Neuronal stem cell (in vitro differentiated cells): ENCODE data around the gene SLC22A16.
"Not testable (repeated sequence)": the region's sequence is repeated elsewhere in the genome, so short reads cannot be mapped to it uniquely, and the experiment has no call there.

Experiments used
- DNase-seq: peaks from one replicate; pipeline ENCODE4 v3.0.0-alpha.2; 2013; ENCODE audit warnings: low spot score
- H2AFZ ChIP-seq: one replicate; pipeline ENCODE4 v1.6.1; 2013; ENCODE audit warnings: mild to moderate bottlenecking, low read length, inconsistent platforms
- H2AK5ac ChIP-seq: 2 replicates; pipeline ENCODE4 v1.6.1; 2013; ENCODE audit warnings: low read depth, mild to moderate bottlenecking, inconsistent platforms, low read length, moderate library complexity, mixed read lengths
- H2BK120ac ChIP-seq: 2 replicates; pipeline ENCODE4 v1.6.1; 2013; ENCODE audit warnings: low read depth, mild to moderate bottlenecking, inconsistent platforms, low read length, moderate library complexity, mixed read lengths
- H2BK12ac ChIP-seq: one replicate; pipeline ENCODE4 v1.6.1; 2013; ENCODE audit warnings: low read length, inconsistent platforms
- H2BK15ac ChIP-seq: 2 replicates; pipeline ENCODE4 v1.6.1; 2013; ENCODE audit warnings: mild to moderate bottlenecking, low read length, inconsistent platforms, mixed read lengths
- H2BK5ac ChIP-seq: one replicate; pipeline ENCODE4 v1.6.1; 2013; ENCODE audit warnings: inconsistent platforms, mild to moderate bottlenecking, low read length, moderate library complexity
- H3K14ac ChIP-seq: one replicate; pipeline ENCODE4 v1.6.1; 2013; ENCODE audit warnings: low read length, inconsistent platforms
- H3K18ac ChIP-seq: 2 replicates; pipeline ENCODE4 v1.6.1; 2013; ENCODE audit warnings: low read length, inconsistent platforms
- H3K23ac ChIP-seq: 2 replicates; pipeline ENCODE4 v1.6.1; 2013; ENCODE audit warnings: low read depth, mild to moderate bottlenecking, mixed read lengths, low read length, inconsistent platforms; ENCODE audit not compliant: poor library complexity
- H3K27ac ChIP-seq: replicated peaks from 3 replicates; pipeline ENCODE4 v1.5.1; 2013; ENCODE audit warnings: low read length, inconsistent platforms
- H3K27me3 ChIP-seq, 3 experiments: 2 replicates each; pipeline ENCODE4 v1.6.1; 2013; ENCODE audit warnings: low read length in 3 of 3, mild to moderate bottlenecking in 2 of 3, inconsistent platforms in 1 of 3, low read depth in 1 of 3, mixed read lengths in 1 of 3, moderate library complexity in 1 of 3; ENCODE audit not compliant: control insufficient read depth in 3 of 3, insufficient read depth in 3 of 3
- H3K36me3 ChIP-seq, 2 donors: replicated peaks in 1 of 2; 2 replicates each; pipeline ENCODE4 v1.6.1; 2013; ENCODE audit warnings: low read length in 2 of 2; ENCODE audit not compliant: control insufficient read depth in 2 of 2, insufficient read depth in 2 of 2
- H3K4ac ChIP-seq: 2 replicates; pipeline ENCODE4 v1.6.1; 2013; ENCODE audit warnings: inconsistent platforms, mild to moderate bottlenecking, low read length, moderate library complexity
- H3K4me1 ChIP-seq, 2 donors: 1 replicate in 1 of 2; 2 replicates in 1 of 2; pipeline ENCODE4 v1.6.1; 2013; ENCODE audit warnings: low read length in 2 of 2, low read depth in 1 of 2; ENCODE audit not compliant: control insufficient read depth in 2 of 2, insufficient read depth in 1 of 2
- H3K4me2 ChIP-seq: one replicate; pipeline ENCODE4 v1.6.1; 2013; ENCODE audit warnings: mild to moderate bottlenecking, low read length, inconsistent platforms; ENCODE audit not compliant: insufficient read depth, poor library complexity, severe bottlenecking
- H3K4me3 ChIP-seq, 2 donors: 2 replicates each; pipeline ENCODE4 v1.5.1; 2013; ENCODE audit warnings: low read length in 2 of 2, mild to moderate bottlenecking in 2 of 2, inconsistent platforms in 1 of 2, moderate library complexity in 1 of 2
- H3K79me1 ChIP-seq: one replicate; pipeline ENCODE4 v1.6.1; 2013; ENCODE audit warnings: low read depth, mild to moderate bottlenecking, inconsistent platforms, low read length, moderate library complexity
- H3K9ac ChIP-seq: one replicate; pipeline ENCODE4 v1.6.1; 2013; ENCODE audit warnings: mild to moderate bottlenecking, low read depth, low read length, inconsistent platforms; ENCODE audit not compliant: poor library complexity
- H3K9me3 ChIP-seq, 2 donors: replicated peaks in 1 of 2; 2 replicates each; pipeline versions ENCODE3 to v1.6.1; 2013; ENCODE audit warnings: low read length in 2 of 2, mild to moderate bottlenecking in 2 of 2, inconsistent platforms in 1 of 2, low read depth in 1 of 2, mixed read lengths in 1 of 2, moderate library complexity in 1 of 2; ENCODE audit not compliant: control insufficient read depth in 2 of 2, insufficient read depth in 1 of 2
- H4K8ac ChIP-seq: one replicate; pipeline ENCODE4 v1.6.1; 2013; ENCODE audit warnings: low read depth, mild to moderate bottlenecking, inconsistent platforms, low read length, moderate library complexity
- H4K91ac ChIP-seq: one replicate; pipeline ENCODE4 v1.6.1; 2013; ENCODE audit warnings: low read length, low read depth, mild to moderate bottlenecking, inconsistent platforms; ENCODE audit not compliant: poor library complexity
- WGBS, 2 donors: extraction: QIAGEN DNeasy Blood & Tissue Kit; methylation state at CpG; one replicate each; pipeline ENCODE4 v1.1.7; 2013; ENCODE audit warnings: missing lambda C conversion rate in 2 of 2, mixed read lengths in 1 of 2; ENCODE audit not compliant: insufficient read length in 2 of 2, insufficient replicate concordance in 1 of 2; ENCODE audit errors: extremely low coverage in 2 of 2; 5-methylcytosine and 5-hydroxymethylcytosine counted together

The SLC22A16 gene

DNA sequence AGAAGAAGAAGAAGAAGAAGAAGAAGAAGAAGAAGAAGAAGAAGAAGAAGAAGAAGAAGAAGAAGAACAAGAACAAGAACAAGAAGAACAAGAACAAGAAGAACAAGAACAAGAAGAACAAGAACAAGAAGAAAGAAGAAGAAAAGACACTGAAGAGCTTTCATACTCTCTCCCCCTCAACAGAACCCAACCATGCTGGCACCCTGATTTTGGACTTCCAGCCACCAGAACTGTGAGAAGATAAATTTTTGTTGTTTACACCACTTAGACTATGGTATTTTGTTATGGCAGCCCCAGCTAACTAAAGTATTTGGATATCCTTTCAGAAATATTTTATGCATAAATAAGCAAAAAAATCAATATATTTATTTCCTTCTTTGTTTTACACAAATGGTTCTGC lies 36.1 kb upstream of the SLC22A16 start:
- not testable (repeated sequence) for H3K23ac ChIP-seq, H3K27ac ChIP-seq, H3K4me1 ChIP-seq, H2AFZ ChIP-seq, H3K14ac ChIP-seq, H2BK12ac ChIP-seq, H3K79me1 ChIP-seq, H3K4ac ChIP-seq, H3K36me3 ChIP-seq, H3K4me3 ChIP-seq, DNase-seq, H3K4me2 ChIP-seq, H4K91ac ChIP-seq, H2BK5ac ChIP-seq, H2BK15ac ChIP-seq, H2AK5ac ChIP-seq, H3K9me3 ChIP-seq, H2BK120ac ChIP-seq, H4K8ac ChIP-seq, H3K18ac ChIP-seq, H3K9ac ChIP-seq, H3K27me3 ChIP-seq

- Histone ChIP-seq H3K79me1 (no peaks in the 10 kb centered on the region), H3K27me3 (no peaks in the 10 kb centered on the region), H4K91ac (no peak overlapping the region), H4K8ac (no peak overlapping the region), H3K4me2 (no peak overlapping the region), H2BK15ac (no peak overlapping the region), H3K27ac (no peak overlapping the region), H3K4me3 (no peak overlapping the region), H3K36me3 (no peaks in the 10 kb centered on the region), H3K18ac (no peak overlapping the region), H3K4me1 (no peaks in the 10 kb centered on the region), H3K9ac (no peak overlapping the region), H2AK5ac (no peak overlapping the region), H2BK12ac (no peak overlapping the region), H2BK120ac (no peak overlapping the region), H2AFZ (no peak overlapping the region), H3K4ac (no peak overlapping the region), H3K23ac (no peak overlapping the region), H3K14ac (no peak overlapping the region), H2BK5ac (no peak overlapping the region), H3K9me3 (peaks cover 4% of the 10 kb centered on the region in 2 donors)
- DNase-seq: no peak
- WGBS, 2 donors: no CpG with 5 or more reads among the region's 1 CpG
These were observed 35.0 kb upstream of the SLC22A16 start for GRCh38 chr6:110511401-110511800.

DNA sequence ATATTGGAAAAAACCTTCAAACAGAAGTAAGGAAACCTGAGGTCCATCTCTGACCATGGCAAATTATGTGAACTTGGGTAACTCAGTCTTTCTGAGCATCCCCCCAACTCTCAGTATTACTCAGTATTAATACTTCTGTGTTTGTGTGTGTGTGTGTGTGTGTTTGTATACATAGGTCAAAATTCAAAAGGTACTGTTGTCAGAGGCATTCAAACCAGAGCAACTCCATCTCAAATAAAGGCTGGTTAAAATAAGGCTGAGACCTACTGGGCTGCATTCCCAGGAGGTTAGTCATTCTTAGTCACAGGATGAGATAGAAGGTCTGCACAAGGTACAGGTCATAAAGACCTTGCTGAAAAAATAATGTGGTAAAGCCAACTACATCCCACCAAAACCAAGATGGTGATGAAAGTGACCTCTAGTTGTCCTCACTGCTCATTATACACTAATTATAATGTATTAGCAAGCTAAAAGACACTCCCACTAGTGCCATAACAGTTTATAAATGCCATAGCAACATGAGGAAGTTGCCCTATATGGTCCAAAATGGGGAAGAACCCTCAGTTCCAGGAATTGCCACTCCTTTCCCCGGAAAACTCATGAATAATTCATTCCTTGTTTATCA lies 33.3 kb upstream of the SLC22A16 start:
- no peaks in the 10 kb centered on the region for H3K79me1 ChIP-seq
- H3K36me3 ChIP-seq: no peaks in the 10 kb centered on the region
- no peak overlapping the region for H2BK120ac ChIP-seq
- H3K18ac ChIP-seq: no peak overlapping the region
- no peak overlapping the region for H3K4me3 ChIP-seq
- no peak for DNase-seq
- H3K27me3 ChIP-seq: no peaks in the 10 kb centered on the region
- no peak overlapping the region for H3K9ac ChIP-seq
- no peak overlapping the region for H3K27ac ChIP-seq
- H2BK5ac ChIP-seq: no peak overlapping the region
- no peak overlapping the region for H2AFZ ChIP-seq
- no peak overlapping the region for H2BK15ac ChIP-seq
- H2AK5ac ChIP-seq: no peak overlapping the region
- no peak overlapping the region for H3K4ac ChIP-seq
- H4K91ac ChIP-seq: no peak overlapping the region
- H3K14ac ChIP-seq: no peak overlapping the region
- no peak overlapping the region for H3K4me2 ChIP-seq
- no peak overlapping the region for H3K23ac ChIP-seq
- H3K4me1 ChIP-seq: no peaks in the 10 kb centered on the region
- H4K8ac ChIP-seq: no peak overlapping the region
- WGBS, 2 donors: no CpG with 5 or more reads among the region's 1 CpG
- H3K9me3 ChIP-seq: peaks cover 4% of the 10 kb centered on the region in 2 donors
- H2BK12ac ChIP-seq: no peak overlapping the region

GRCh38 chr6:110504891-110505290 lies 28.5 kb upstream of the SLC22A16 start:
- H3K4ac ChIP-seq, H4K8ac ChIP-seq, H4K91ac ChIP-seq, H2AFZ ChIP-seq, H3K9me3 ChIP-seq, H3K4me2 ChIP-seq, H2AK5ac ChIP-seq, H3K18ac ChIP-seq, H2BK120ac ChIP-seq, H3K27ac ChIP-seq, H3K36me3 ChIP-seq, H3K14ac ChIP-seq, H3K27me3 ChIP-seq, H2BK5ac ChIP-seq, H3K4me3 ChIP-seq, H3K23ac ChIP-seq, H2BK12ac ChIP-seq, H2BK15ac ChIP-seq, H3K79me1 ChIP-seq, DNase-seq, H3K9ac ChIP-seq, H3K4me1 ChIP-seq: not testable (repeated sequence)
- WGBS, 2 donors: no CpG with 5 or more reads among the region's 2 CpGs
